ENCODE results near the gene SLC6A17.

Gene SLC6A17

GRCh38 chr1:110150330-110151174 is at the start of gene SLC6A17:
Gene SLC6A17, plus strand, starts transcription at chr1:110150494. Its CDS starts 16,436 bp downstream, at chr1:110166930.
- no peak for DNase-seq (ENCODE audit: low spot score)

- DNase-seq (ENCODE audit: low spot score): no peak
Observed at GRCh38 chr1:110102081-110102480, 48.2 kb upstream of the SLC6A17 start.

GRCh38 chr1:110106013-110106941 is 44.0 kb upstream of the SLC6A17 start:
- peak; percentile 44 for DNase-seq (ENCODE audit: low spot score)

- no peak for DNase-seq (ENCODE audit: low spot score)
Observed at GRCh38 chr1:110107867-110108469, 42.3 kb upstream of the SLC6A17 start.

GRCh38 chr1:110111081-110111480 is 39.2 kb upstream of the SLC6A17 start:
- DNase-seq (ENCODE audit: low spot score): no peak

- no peak for DNase-seq (ENCODE audit: low spot score)
Observed at GRCh38 chr1:110112143-110112542, 38.2 kb upstream of the SLC6A17 start, which contains the start of gene UBL4B. Gene UBL4B, plus strand, starts transcription at chr1:110112443. Its CDS starts 92 bp downstream, at chr1:110112535.

- no peak for DNase-seq (ENCODE audit: low spot score)
Observed at GRCh38 chr1:110112656-110113055, 37.6 kb upstream of the SLC6A17 start.

- no peak for DNase-seq (ENCODE audit: low spot score)
Observed at GRCh38 chr1:110113551-110113950, 36.7 kb upstream of the SLC6A17 start.

GRCh38 chr1:110114173-110114572 is 36.1 kb upstream of the SLC6A17 start:
- no peak for DNase-seq (ENCODE audit: low spot score)

GRCh38 chr1:110114784-110115183 is 35.5 kb upstream of the SLC6A17 start:
- no peak for DNase-seq (ENCODE audit: low spot score)

- DNase-seq (ENCODE audit: low spot score): no peak
Observed at GRCh38 chr1:110118636-110119396, 31.5 kb upstream of the SLC6A17 start.

GRCh38 chr1:110119843-110120242 is 30.5 kb upstream of the SLC6A17 start:
- no peak for DNase-seq (ENCODE audit: low spot score)

- no peak for DNase-seq (ENCODE audit: low spot score)
Observed at GRCh38 chr1:110120960-110121561, 29.2 kb upstream of the SLC6A17 start.

- no peak for DNase-seq (ENCODE audit: low spot score)
Observed at GRCh38 chr1:110123224-110123623, 27.1 kb upstream of the SLC6A17 start.

- DNase-seq (ENCODE audit: low spot score): no peak
Observed at GRCh38 chr1:110125810-110126209, 24.5 kb upstream of the SLC6A17 start.

- no peak for DNase-seq (ENCODE audit: low spot score)
Observed at GRCh38 chr1:110130113-110130591, 20.1 kb upstream of the SLC6A17 start.

GRCh38 chr1:110130989-110131388 is 19.3 kb upstream of the SLC6A17 start:
- DNase-seq (ENCODE audit: low spot score): no peak

- no peak for DNase-seq (ENCODE audit: low spot score)
Observed at GRCh38 chr1:110132682-110133081, 17.6 kb upstream of the SLC6A17 start.

- no peak for DNase-seq (ENCODE audit: low spot score)
Observed at GRCh38 chr1:110133436-110133835, 16.9 kb upstream of the SLC6A17 start.

GRCh38 chr1:110134050-110134595 is 16.2 kb upstream of the SLC6A17 start:
- DNase-seq (ENCODE audit: low spot score): no peak

- DNase-seq (ENCODE audit: low spot score): no peak
Observed at GRCh38 chr1:110135246-110135645, 15.0 kb upstream of the SLC6A17 start.
